8988T (cell line): ENCODE results near the gene PDGFRB.

Experiments used
- DNase-seq: peaks from one replicate; pipeline ENCODE4 v3.0.0; 2011

The PDGFRB gene

GRCh38 chr5:150162142-150162513 is 6.5 kb upstream of the PDGFRB start:
- DNase-seq: no peak

- peak; percentile 94 for DNase-seq
These were observed 5.8 kb upstream of the PDGFRB start for GRCh38 chr5:150161242-150162141.

DNA sequence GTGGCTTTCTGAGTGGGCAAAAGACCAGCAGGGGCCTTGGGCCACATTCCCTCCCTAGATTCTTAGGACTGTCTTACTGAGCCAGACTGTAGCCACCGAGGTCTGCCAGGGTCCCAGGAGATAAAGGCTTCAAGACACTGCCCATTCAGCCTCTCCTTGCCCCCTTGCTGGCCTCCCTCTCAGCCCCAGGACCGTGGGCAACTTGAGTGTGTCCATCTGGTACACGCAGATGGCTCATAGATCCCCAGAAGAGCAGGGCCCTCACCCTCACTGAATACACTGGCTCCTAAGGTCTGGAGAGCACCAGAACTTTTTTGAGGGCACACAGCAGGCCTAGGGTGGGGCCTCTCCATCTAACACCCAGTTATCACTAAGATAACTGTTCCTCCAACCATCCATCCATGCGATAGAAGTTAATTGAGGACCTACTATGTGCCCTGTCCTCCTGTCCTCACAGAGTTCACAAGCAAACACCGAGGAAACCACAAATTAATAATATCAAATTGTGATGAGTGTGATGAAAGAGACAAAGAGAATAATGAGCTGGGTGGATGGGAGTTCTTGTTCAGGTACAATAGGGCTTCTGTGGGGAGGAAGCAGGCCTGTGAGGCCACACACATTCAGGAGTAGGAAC is 4.9 kb upstream of the PDGFRB start:
- DNase-seq: no peak

DNA sequence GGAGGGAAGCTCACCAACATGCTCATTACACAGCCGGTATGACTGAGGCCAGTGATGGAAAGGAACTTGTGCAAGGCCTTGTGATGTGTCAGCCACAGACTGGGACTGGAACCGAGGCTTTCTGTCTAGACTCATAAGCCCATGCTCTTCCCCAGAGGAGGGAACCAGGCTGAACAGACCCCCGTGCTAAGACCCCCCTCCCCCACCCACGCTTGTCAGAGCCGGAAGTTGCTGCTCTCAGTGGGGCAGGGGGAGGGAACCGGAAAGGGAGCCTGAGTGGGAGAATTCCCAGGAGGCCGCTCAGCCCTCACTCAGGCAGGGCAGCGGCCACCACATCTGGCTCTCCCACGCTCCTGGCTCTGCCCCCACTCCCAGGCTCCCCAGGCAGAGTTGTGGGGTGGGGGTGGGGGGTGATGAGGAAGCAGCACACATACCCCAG is 4.1 kb upstream of the PDGFRB start:
- no peak for DNase-seq

- DNase-seq: no peak
These were observed 3.4 kb upstream of the PDGFRB start for GRCh38 chr5:150159031-150159430.

DNA sequence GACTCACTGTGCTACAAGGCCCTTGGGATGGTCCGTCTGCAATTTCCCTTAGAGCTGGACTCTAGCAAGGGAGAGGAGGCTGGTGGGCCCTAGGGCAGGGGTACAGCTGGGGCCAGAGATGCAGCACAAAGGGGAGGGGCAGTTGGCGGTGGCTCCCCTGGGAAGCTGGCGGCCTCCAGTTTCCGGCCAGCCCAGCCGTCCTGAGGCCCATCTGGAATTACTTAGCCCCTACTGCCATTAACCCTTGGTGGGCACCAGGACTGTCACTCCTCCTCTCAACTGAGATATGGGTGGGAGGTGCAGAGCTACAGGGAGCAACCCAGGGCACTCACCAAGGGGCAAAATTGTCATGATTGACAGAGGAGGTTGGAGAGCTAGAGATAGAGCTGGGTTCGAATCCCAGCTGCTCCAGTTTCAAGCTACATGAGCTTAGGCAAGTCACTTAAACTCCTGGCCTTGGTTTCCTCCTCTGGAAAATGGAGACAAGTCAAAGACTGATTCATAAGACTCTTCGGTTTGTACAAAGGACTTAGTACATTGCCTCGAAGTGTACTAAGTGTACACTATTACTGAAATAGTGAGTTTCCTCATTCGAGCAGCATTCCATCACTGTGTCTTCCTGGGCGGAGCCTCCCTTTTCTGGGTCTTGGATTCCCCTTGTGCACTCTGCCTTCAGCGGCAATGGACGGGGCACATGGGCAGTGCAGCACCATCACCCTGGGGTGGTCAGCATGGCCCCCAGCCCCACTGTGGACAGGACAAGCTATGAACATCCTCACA is 2.7 kb upstream of the PDGFRB start:
- no peak for DNase-seq

DNA sequence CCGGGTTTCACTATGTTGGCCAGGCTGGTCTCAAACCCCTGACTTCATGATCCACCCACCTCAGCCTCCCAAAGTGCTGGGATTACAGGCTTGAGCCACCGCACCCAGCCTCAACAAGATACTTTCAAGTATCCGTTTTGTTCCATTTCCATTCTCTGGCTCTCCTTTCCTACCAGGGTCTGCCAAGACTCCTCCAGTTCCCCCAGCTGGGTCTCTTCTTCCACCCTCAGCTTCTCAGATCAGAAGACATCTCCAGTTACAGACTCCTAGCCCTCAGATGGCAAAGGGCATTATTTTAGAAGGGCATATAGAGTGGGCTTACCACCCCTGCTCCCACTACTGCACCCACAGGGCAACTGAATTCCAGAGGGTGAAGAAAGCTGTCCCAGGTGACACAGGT is 1.5 kb upstream of the PDGFRB start:
- DNase-seq: no peak

DNA sequence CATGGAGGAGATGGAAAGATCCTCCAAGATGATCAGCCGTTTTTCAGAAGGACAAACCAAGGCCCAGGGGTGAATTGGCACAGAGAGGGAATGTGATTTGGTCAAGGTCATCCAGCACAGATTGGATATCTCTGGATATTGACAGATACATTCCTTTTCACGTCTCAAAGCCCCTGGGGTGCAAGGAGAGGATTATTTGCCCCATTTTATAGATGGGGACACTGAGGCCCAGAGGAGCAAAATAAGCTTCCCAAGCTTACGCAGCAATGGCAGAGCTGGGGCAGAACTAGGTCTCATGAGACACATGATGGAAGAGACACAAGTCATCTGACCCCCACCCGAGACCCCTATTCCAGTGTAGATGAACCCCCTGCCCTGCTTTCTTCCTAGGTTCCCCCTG is 895 bp upstream of the PDGFRB start:
- DNase-seq: no peak

GRCh38 chr5:150156027-150156368 is 353 bp upstream of the PDGFRB start:
- no peak for DNase-seq

- DNase-seq: no peak
These were observed 972 bp downstream of the PDGFRB start for GRCh38 chr5:150154618-150155128.

- DNase-seq: no peak
These were observed 1.6 kb downstream of the PDGFRB start for GRCh38 chr5:150153957-150154617.

DNA sequence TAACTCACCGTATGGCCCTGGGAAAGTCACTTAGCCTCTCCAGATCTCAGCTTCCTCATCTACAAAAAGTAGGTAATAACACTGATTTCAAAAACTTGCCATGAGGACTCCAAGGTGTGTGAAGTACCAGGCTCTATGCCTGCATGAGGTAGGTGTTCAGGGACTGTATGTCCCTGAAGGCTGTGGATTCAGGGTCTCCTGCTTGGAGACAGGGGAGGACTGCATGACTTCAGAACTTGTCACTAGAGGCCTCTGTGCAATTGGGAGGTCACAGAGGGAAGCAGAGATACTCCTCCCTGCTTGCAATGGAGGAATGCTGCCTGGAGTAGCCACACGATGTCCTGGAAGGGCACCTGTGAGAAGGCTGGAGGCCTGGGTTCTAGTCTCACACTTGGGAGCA is 2.2 kb downstream of the PDGFRB start:
- no peak for DNase-seq

DNA sequence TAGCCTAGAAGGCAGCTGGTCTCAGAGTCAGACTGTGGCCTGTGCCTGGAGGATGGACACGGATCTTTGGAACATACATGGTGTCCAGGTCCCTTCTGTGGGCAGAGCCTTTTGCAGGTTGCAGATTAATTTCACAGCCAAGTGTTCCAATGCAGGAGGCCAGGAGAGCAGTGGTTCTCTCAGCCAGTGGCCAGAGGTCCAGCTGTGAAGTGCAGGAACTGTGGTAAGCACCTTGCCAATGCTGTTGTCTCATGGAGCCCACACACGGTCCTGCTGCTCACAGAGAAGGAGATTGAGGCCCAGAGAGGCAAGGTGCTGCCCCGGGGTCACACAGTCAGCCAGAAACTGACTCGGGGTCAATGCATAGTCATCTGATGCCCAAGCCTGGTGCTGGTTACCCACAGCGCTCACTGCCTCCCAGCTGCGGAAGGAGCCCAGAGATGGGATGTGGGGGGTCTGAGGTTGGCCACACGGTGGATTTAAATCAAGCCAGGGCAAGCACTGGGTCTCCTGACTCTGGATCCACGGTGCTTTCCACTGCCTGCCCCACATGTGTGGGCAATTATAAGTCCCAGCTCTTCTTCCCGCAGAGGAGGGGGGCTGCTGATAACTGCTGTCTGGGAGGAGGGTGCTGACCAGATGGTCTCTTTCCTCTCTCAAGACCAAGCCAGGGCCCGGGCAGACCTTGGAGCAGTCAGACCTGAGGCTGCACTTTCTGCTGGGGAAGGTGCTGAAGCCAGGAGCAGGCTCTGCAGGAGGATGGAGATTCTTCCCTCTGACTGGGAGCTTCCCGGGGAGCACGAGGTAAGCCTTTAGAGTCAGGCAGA is 2.8 kb downstream of the PDGFRB start:
- DNase-seq: no peak

DNA sequence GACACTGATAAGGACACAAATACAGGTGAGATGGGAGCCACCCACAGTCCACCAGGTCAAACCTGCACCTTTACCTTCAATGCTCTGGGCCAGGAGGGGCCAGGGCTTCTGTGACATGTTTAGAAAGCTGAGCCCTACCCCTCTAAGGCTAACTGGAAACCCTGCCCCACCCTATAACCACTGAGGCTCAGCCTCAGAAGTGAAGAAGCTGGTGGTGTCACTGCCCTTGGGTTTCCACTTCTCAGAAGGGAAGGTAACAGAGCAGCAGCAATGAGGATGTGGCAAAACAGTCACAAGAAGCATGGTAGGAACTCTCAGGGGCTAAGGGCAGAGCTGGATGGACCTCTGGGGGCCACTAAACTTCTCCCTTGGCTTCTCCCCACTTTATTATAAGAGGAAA is 6.0 kb downstream of the PDGFRB start:
- DNase-seq: no peak

- DNase-seq: no peak
These were observed 7.3 kb downstream of the PDGFRB start for GRCh38 chr5:150148117-150148927.

- no peak for DNase-seq
These were observed 8.0 kb downstream of the PDGFRB start for GRCh38 chr5:150147670-150148069.

DNA sequence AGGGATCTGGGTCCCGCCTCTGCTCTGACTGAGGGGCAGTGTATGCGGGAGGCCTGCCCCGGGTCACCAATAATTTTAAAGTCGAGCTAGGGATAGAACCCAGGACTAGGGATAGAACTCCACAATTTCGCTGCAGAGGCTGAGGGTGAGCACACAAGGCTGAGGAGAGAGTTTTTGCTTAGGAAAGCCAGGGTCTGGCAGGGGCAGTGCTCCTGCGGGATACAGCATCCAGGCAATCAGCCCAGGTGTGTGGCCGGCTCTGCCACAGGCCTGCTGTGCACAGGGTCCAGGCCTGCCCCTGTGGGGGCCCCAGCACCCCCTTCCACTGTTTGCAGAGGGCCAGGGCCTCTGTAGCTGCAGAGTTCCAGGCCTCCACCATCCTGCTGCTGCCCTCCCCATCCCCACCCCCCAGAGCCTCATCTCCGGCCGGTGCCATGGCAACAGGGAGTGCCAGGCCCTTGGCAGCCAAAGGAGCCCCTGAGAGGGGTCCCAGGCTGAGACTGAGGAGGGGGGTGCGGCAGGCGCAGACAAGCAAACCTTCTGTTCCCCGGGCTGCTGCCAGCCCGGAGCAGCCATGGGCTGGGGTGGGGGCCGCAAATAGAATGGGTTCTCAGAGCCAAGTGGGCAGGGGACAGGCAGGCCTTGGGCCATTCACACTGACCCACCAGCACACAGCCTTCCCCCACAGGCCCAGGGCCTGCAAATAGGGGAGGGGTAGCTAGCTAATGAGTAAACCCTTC is 8.6 kb downstream of the PDGFRB start:
- no peak for DNase-seq

GRCh38 chr5:150146235-150146634 is 9.4 kb downstream of the PDGFRB start:
- no peak for DNase-seq

DNA sequence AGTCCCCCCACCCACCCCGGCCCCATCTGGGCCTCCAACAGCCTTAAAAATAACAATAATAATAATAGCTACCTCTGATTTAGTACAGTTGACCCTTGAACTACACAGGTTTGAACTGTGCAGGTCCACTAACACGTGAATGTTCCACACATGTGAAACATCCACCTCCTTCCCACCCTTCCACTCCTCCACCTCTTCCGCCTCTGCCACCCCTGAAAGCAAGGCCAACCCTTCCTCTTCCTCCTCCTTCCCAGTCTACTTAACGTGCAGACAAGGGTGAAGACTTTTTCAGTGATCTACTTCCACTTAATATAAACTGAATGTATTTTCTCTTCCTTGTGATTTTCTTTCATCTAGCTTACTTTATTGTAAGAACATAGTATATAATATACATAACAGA is 10.8 kb downstream of the PDGFRB start:
- DNase-seq: no peak

GRCh38 chr5:150144246-150144801 is 11.3 kb downstream of the PDGFRB start:
- no peak for DNase-seq
